Adrenal gland (tissue), 12 donors: ENCODE measurements around the gene SUV39H1. TPM values are rescaled to one million over a fixed set of nuclear protein-coding genes. Genes with fewer than 3 reads are reported as not detected.

Experiments used
- DNase-seq, 7 donors: peaks; one replicate each; pipeline ENCODE4 v3.0.0-alpha.2; 2019 to 2020
- H3K27ac ChIP-seq, 5 donors: fragments of 200-600 bp; sonication (generic) in 4 of 5; 1 replicate in 3 of 5; 2 replicates in 2 of 5; pipeline versions ENCODE4 v1.5.1 to v1.8.0; 2016 to 2020; ENCODE audit warnings: mild to moderate bottlenecking in 1 of 5
- H3K27me3 ChIP-seq: fragments of 200-600 bp; 2 replicates; pipeline ENCODE4 v1.8.0; 2021
- H3K36me3 ChIP-seq, 2 donors: fragments of 200-600 bp; replicated peaks in 1 of 2; 1 replicate in 1 of 2; 2 replicates in 1 of 2; pipeline versions ENCODE4 v1.5.1 to v1.8.0; 2018 to 2022
- H3K4me1 ChIP-seq, 2 donors: fragments of 200-600 bp; replicated peaks in 1 of 2; 1 replicate in 1 of 2; 2 replicates in 1 of 2; pipeline versions ENCODE4 v1.5.1 to v1.8.0; 2018 to 2021
- H3K4me3 ChIP-seq, 4 donors: fragments of 200-600 bp; sonication (generic) in 3 of 4; one replicate each; pipeline ENCODE4 v1.5.1; 2016 to 2018
- H3K9me3 ChIP-seq, 3 donors: fragments of 200-600 bp; sonication (generic) in 1 of 3; replicated peaks in 1 of 3; 1 replicate in 2 of 3; 2 replicates in 1 of 3; pipeline versions ENCODE4 v1.5.1 to v1.8.0; 2016 to 2021
- CTCF ChIP-seq, 6 experiments: fragments of 450-650 bp in 4 of 6; fragments of 200-600 bp in 2 of 6; sonication (generic) in 1 of 6; IDR thresholded peaks; 1 replicate in 5 of 6; 2 replicates in 1 of 6; pipeline versions ENCODE4 v1.5.1 to v1.8.0; 2016 to 2021; ENCODE audit warnings: antibody characterized with exemption in 6 of 6, mild to moderate bottlenecking in 2 of 6, moderate library complexity in 1 of 6
- POLR2A ChIP-seq, 2 donors: fragments of 450-650 bp; IDR thresholded peaks; one replicate each; pipeline ENCODE4 v1.6.1; 2017; ENCODE audit warnings: antibody characterized with exemption in 2 of 2, mild to moderate bottlenecking in 2 of 2, moderate library complexity in 1 of 2
- WGBS, 4 donors: extraction: QIAGEN DNeasy Blood & Tissue Kit in 2 of 4; methylation state at CpG; one replicate each; pipeline versions ENCODE4 v1.1.5 to v1.1.7; 2013 to 2017; 5-methylcytosine and 5-hydroxymethylcytosine counted together
- intact Hi-C, 2 donors: fragments of 100-400 bp; cut with DNase I; formaldehyde crosslinking; loops; one replicate each; pipeline versions ENCODE4 v1.14.1 to v1.15.0; 2022 to 2023
- polyA plus RNA-seq, 3 donors: library from polyadenylated mRNA; stranded (reverse); fragments of 200-250 nt in 2 of 3; fragments of 350-450 nt in 1 of 3; fragmentation: Illumina TruSeq in 1 of 3; extraction: RNeasy Lipid Tissue Mini Kit (QIAGEN cat#74804) in 1 of 3; gene quantifications; one replicate each; pipeline ENCODE4 v1.2.3, GENCODE V29; 2013 to 2014
- total RNA-seq, 9 donors: library from RNA; depleted of rRNA in 4 of 9; stranded (reverse); fragments of >200 nt in 4 of 9; fragments of 120-200 nt in 1 of 9; fragmentation: NEBNext Ultra II Directional in 1 of 9; extraction: Animal tissue kit (Norgen Biotek cat#: 25700) in 1 of 9; gene quantifications; one replicate each; pipeline versions ENCODE4 v1.1.0 to v1.2.4, GENCODE V29; 2013 to 2023
- donor health status: healthy with polysubstance abuse.
- donor health status: Bipolar disorder and iron deficiency.
- donor health status: DM: yes; HTN: yes; CAD: no.
- donor health status: DM: no; HTN: no; CAD: no.
- donor health status: DM: no; HTN: no; CAD: no.
- donor health status: DM: yes; HTN: yes; CAD: no.

SUV39H1 gene
- total and polyA plus RNA-seq, 12 donors, result 2.6 to 4.4 (median 3.2) TPM

- TF ChIP-seq POLR2A (IDR thresholded peaks at IDR 0.05) (no peak), CTCF (IDR thresholded peaks at IDR 0.05) (no peak)
- Histone ChIP-seq H3K9me3 (no peaks in the 10 kb centered on the region), H3K27ac (no peak overlapping the region), H3K36me3 (no peaks in the 10 kb centered on the region), H3K27me3 (peaks cover 5% of the 10 kb centered on the region), H3K4me3 (no peak overlapping the region), H3K4me1 (no peaks in the 10 kb centered on the region)
- WGBS, 4 donors, result 63 to 100% (median 86%) methylated on average over 8 to 9 of the region's 9 CpGs
- intact Hi-C loops, result no loop called here
- DNase-seq, result no peak
Measured at GRCh38 chrX:48711162-48711928, 14.8 kb downstream of the SUV39H1 start.

- TF ChIP-seq CTCF (IDR thresholded peaks at IDR 0.05) (no peak), POLR2A (IDR thresholded peaks at IDR 0.05) (no peak)
- intact Hi-C loops, result no loop called here
- H3K27ac ChIP-seq, result no peak overlapping the region
- H3K4me3 ChIP-seq, result no peak overlapping the region
- no peaks in the 10 kb centered on the region for H3K9me3 ChIP-seq
- no peaks in the 10 kb centered on the region for H3K4me1 ChIP-seq
- no peaks in the 10 kb centered on the region for H3K36me3 ChIP-seq
- peaks cover 4% of the 10 kb centered on the region for H3K27me3 ChIP-seq
- DNase-seq, result no peak
- 70 to 86% (median 79%) methylated on average over 4 to 7 of the region's 7 CpGs for WGBS, 4 donors
Measured at GRCh38 chrX:48711929-48712505, 15.5 kb downstream of the SUV39H1 start.

GRCh38 chrX:48713847-48714246, 17.3 kb downstream of the SUV39H1 start:
- 66 to 87% (median 75%) methylated on average over 1 to 2 of the region's 2 CpGs for WGBS, 4 donors
- no peak for DNase-seq
- Histone ChIP-seq H3K27ac (no peak overlapping the region), H3K4me3 (no peak overlapping the region), H3K9me3 (no peaks in the 10 kb centered on the region), H3K4me1 (no peaks in the 10 kb centered on the region), H3K36me3 (no peaks in the 10 kb centered on the region), H3K27me3 (peaks cover 4% of the 10 kb centered on the region)
- intact Hi-C loops, result no loop called here
- no peak for TF ChIP-seq POLR2A (IDR thresholded peaks at IDR 0.05)
- TF ChIP-seq CTCF (IDR thresholded peaks at IDR 0.05), result no peak

- Histone ChIP-seq H3K27me3 (peaks cover 4% of the 10 kb centered on the region), H3K9me3 (no peaks in the 10 kb centered on the region), H3K4me1 (no peaks in the 10 kb centered on the region), H3K36me3 (no peaks in the 10 kb centered on the region), H3K27ac (no peak overlapping the region), H3K4me3 (no peak overlapping the region)
- 12 to 40% (median 33%) methylated on average over 3 to 5 of the region's 5 CpGs for WGBS, 4 donors
- intact Hi-C loops, result no loop called here
- DNase-seq, result no peak
- no peak for TF ChIP-seq POLR2A (IDR thresholded peaks at IDR 0.05)
Measured at GRCh38 chrX:48714573-48714972, 18.0 kb downstream of the SUV39H1 start.
